ENCODE results near the gene ZHX3. TPM values are rescaled to one million over a fixed set of nuclear protein-coding genes. Genes with fewer than 3 reads are reported as not detected.

Gene ZHX3
- total RNA-seq, 1 donor from 2014 or later: 13.4 TPM

- no peak for TF ChIP-seq CTCF (conservative IDR thresholded peaks at IDR 0.05; ENCODE audit: low read depth, low read length)
- H3K4me3 ChIP-seq (ENCODE audit: low read depth, low read length): no peak overlapping the region
- no peak for DNase-seq (ENCODE audit: low read depth)
Observed at GRCh38 chr20:41330343-41330720, 12.8 kb upstream of the ZHX3 start.

GRCh38 chr20:41329435-41330342 lies 12.2 kb upstream of the ZHX3 start:
- peak; percentile 98 for DNase-seq (ENCODE audit: low read depth)
- TF ChIP-seq CTCF (conservative IDR thresholded peaks at IDR 0.05; ENCODE audit: low read depth, low read length): no peak
- no peak overlapping the region for H3K4me3 ChIP-seq (ENCODE audit: low read depth, low read length)

GRCh38 chr20:41327178-41327577 lies 9.6 kb upstream of the ZHX3 start:
- no peak for DNase-seq (ENCODE audit: low read depth)
- no peak for TF ChIP-seq CTCF (conservative IDR thresholded peaks at IDR 0.05; ENCODE audit: low read depth, low read length)
- H3K4me3 ChIP-seq (ENCODE audit: low read depth, low read length): no peak overlapping the region

GRCh38 chr20:41320976-41321375 lies 3.4 kb upstream of the ZHX3 start:
- TF ChIP-seq CTCF (conservative IDR thresholded peaks at IDR 0.05; ENCODE audit: low read depth, low read length): no peak
- H3K4me3 ChIP-seq (ENCODE audit: low read depth, low read length): no peak overlapping the region

GRCh38 chr20:41320441-41320840 lies 2.9 kb upstream of the ZHX3 start:
- no peak for DNase-seq (ENCODE audit: low read depth)
- TF ChIP-seq CTCF (conservative IDR thresholded peaks at IDR 0.05; ENCODE audit: low read depth, low read length): no peak
- H3K4me3 ChIP-seq (ENCODE audit: low read depth, low read length): no peak overlapping the region

More at GRCh38 chr20:41320976-41321375, 3.4 kb upstream of the ZHX3 start:
- DNase-seq (ENCODE audit: low read depth): no peak

GRCh38 chr20:41318271-41318649 lies 729 bp upstream of the ZHX3 start:
- no peak for TF ChIP-seq CTCF (conservative IDR thresholded peaks at IDR 0.05; ENCODE audit: low read depth, low read length)
- DNase-seq (ENCODE audit: low read depth): peak; percentile 59
- peak overlapping the region; percentile 92 for H3K4me3 ChIP-seq (ENCODE audit: low read depth, low read length)
